Stimulated activated naive CD8-positive, alpha-beta T cell treated with anti-CD3 and anti-CD28 coated beads, Interleukin-15, Interleukin-2, amounts not matched to agents 100 U/mL and 50 U/mL, for 24 hours (primary cell): ENCODE results near the gene ARHGAP22.

ENCODE experiments used
- ATAC-seq: fragments of 150-1000 bp; cut with Tn5 transposase; one replicate; pipeline ENCODE4 v1.10.0; 2021
- DNase-seq: peaks from one replicate; pipeline ENCODE4 v3.0.0; 2021

The ARHGAP22 gene

GRCh38 chr10:48607356-48608278 lies 2.7 kb upstream of the ARHGAP22 start:
- ATAC-seq (no peak), DNase-seq (no peak)

DNA sequence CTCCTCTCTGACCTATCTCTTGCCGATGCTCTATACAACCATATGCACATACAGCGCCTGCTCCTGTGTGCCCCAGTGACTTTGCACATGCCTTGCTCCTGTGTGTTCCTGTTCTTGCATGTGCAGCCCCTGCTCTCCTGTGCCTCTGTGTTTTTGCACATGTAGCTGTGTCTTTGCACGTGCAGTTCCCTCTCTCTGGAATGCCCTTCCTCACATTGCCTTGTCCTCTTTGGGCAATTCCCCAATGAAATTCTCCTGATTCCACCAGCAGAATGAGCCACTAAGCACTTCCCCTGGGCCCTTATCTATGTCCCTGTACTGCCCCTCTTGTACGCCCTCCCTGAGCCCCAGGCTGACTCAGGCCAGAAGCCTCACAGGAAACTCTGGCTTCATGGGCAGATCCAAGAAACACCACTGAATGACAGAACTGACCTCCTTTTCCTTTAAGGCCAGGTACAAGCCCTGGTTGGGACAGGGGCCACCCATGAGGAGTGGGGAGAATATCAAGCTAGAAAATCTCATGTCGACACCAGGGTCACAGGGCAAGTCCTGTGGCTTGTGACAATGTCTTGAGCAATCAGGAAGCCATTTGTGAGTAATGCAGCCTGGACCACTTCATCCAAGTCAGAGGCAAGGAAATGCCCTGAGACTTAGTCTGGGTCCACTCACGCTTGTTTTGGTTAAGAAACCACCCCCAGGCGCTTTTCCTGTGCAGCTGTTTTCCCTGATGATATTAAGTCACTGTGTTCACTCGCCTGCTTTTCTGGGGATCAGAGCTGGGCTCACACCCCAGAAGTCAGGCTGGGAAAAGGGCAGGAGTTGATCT lies 1.9 kb upstream of the ARHGAP22 start:
- DNase-seq, result no peak
- ATAC-seq, result no peak

DNA sequence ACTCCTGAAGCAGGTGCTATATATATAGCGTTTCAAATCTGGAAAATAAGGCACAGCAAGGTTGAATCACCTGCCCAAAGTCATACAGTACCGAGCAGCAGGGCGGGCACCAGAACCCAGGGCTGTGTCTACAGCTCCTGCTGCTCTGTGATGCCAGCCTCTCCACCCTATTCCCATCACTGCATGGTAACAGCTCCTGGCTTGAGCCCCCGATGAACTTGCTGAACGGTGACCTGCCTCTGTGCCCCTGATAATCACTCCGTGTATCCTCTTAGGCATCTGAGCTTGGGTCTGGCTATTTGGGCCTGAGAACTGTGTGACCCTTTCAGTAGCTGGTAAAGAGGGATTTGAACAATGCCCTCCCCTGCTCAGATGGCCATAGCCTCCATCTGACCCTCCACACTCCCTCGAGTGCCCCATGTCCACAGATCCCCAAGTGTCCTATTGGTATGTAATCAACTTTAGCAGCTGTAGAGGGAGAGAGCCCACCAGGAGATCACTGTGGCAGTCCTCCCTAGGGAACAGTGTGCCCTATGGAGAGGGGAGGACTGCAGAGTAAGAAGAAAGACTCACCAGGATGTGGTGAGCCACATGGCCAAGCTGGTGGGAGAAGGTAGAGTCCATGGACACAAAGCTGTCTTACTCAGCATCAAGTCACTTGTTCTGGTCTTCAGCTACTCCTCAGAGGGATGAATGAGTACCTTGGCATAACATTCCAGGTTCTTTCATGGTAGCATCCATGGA lies 1.1 kb upstream of the ARHGAP22 start:
- DNase-seq (no peak), ATAC-seq (no peak)

DNA sequence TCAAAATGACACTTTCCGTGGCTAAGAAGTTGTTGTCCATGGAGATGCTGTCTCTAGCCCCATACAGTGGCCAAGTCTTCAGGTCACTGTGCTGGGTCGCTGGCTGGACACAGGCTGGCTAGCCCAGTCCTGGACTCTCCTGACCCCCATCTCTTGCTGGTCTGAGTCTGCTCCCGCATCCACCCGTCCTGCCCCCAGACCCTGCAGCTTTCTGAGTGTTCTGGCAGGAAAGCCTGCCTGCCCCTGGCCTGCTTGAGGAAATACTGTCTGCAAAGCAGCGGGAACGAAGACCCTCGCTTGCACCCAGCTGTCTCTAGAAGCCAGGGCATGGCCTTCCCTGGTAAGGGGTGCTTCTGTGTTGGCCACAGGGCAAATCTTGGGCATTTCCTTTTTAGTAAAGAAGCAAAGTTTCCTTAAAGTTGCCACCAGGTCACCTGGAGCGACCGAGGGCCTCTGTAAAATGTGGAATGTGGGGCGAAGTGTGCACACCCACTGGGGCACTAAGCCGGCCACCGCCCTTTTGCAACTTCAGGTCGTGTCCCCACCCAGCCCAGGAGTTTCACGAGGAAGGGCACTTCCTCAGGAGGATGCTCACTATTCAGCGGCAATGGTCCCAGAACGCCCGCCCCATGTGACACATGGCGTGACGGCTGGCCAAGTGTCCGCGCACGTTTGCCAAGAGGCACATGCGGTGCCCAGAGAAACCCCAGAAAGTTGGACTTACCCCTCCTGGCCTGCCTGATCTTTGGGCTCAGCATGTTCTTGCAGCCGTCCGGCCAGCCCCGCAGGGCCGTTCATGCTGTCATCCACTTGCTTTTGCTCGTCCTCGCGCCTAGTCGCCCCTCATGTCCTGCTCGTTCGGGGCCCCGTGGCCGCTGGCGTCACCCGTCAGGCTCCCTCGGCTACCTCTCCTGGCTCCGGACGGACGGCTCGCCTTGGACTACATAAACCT lies 558 bp downstream of the ARHGAP22 start:
- no peak for ATAC-seq
- no peak for DNase-seq

- ATAC-seq (no peak), DNase-seq (no peak)
These were observed 1.3 kb downstream of the ARHGAP22 start for GRCh38 chr10:48603421-48604038.

- ATAC-seq (no peak), DNase-seq (no peak)
These were observed 2.3 kb downstream of the ARHGAP22 start for GRCh38 chr10:48602401-48603135.

GRCh38 chr10:48601789-48602188 lies 3.1 kb downstream of the ARHGAP22 start:
- ATAC-seq, result no peak

GRCh38 chr10:48600645-48601505 lies 4.0 kb downstream of the ARHGAP22 start:
- ATAC-seq, result no peak
- no peak for DNase-seq

More at GRCh38 chr10:48601789-48602188, 3.1 kb downstream of the ARHGAP22 start:
- DNase-seq, result no peak

DNA sequence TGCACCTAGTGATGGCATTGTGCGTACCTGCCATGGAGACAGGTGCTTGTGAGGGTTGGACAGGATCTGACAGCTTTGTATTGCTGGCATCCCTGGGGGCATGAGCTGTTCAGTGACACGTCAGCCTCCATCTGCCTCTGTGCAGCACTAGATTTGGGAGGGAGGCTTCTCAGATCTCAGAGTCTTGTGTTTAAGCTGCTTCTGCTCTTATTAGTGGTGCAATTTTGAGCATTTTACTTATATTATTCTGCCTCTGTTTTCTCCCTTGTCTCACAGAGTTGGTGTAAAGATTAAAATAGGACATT lies 5.1 kb downstream of the ARHGAP22 start:
- ATAC-seq (no peak), DNase-seq (no peak)

GRCh38 chr10:48598936-48599829 lies 5.7 kb downstream of the ARHGAP22 start:
- no peak for ATAC-seq

DNA sequence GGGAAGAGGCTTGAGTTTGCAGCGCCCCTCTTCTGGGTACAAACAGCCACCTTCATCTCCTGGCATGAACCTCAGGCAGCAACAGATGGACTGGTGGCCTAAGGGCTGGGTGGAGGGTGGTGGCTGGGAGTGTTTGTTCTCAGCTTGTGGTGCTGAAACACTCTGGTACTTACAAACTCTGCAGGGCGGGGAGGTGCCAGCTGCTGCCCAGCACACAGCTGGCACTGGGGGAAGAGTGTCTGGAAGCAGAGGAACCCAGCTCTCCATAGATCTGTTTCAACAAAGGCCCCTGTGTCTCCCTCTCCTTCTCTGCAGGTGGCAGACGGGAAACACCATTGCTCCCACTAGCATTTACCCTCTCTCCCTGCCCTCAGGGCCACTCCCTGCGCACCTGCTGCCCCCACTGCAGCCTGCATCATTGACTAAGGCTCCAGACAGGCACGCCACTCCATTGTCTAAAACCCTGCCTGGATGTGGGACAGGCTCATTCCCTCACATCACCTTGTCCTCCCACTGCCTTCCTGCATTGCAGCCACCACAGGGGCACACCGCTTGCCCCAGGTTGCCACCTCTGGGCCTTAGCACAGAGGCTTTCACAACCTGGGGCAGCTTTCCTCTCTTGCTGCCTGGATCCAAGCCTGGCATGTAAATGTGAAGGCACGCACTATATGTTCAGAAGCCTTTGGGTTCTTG lies 6.5 kb downstream of the ARHGAP22 start:
- DNase-seq (no peak), ATAC-seq (no peak)

More at GRCh38 chr10:48598936-48599829, 5.7 kb downstream of the ARHGAP22 start:
- no peak for DNase-seq

DNA sequence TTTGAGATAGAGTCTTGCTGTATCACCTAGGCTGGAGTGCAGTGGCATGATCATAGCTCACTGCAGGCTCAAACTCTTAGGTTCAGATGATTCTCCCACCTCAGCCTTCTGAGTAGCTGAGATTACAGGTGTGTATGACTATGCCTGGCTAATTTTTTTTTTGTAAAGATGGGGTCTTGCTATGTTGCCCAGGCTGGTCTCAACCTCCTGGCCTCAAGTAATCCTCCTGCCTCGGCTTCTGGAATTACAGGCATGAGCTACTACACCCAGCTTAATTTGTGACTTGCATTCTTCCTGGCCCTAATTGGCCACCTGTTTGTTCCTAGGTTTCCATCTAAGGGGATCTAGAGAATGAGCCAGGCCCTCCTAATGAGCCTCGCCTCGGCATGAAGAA lies 9.3 kb downstream of the ARHGAP22 start:
- ATAC-seq (no peak), DNase-seq (no peak)

GRCh38 chr10:48594803-48595538 lies 9.9 kb downstream of the ARHGAP22 start:
- ATAC-seq (no peak), DNase-seq (no peak)

- ATAC-seq (no peak), DNase-seq (no peak)
These were observed 10.5 kb downstream of the ARHGAP22 start for GRCh38 chr10:48594371-48594770.

DNA sequence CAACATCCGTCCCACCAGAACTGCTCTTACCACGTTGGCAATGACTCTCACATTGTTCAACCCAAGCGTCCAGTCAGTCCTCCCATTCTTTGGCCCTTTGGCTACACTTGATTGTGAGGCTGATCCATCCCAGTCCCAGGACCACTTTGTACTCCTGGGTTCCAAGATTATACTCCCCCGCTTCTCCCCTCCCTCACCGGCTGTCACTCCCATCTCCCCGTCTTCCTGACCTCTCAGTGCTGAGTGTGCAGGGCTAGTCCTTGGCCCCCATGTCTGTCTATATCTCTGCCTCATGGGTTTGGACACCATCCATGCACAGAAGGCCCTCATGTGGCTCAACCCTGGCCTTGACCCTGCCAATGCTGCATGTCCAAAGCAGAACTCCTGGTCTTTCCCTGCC lies 12.5 kb downstream of the ARHGAP22 start:
- ATAC-seq (no peak), DNase-seq (no peak)

- ATAC-seq (no peak), DNase-seq (no peak)
These were observed 13.9 kb downstream of the ARHGAP22 start for GRCh38 chr10:48590945-48591344.

DNA sequence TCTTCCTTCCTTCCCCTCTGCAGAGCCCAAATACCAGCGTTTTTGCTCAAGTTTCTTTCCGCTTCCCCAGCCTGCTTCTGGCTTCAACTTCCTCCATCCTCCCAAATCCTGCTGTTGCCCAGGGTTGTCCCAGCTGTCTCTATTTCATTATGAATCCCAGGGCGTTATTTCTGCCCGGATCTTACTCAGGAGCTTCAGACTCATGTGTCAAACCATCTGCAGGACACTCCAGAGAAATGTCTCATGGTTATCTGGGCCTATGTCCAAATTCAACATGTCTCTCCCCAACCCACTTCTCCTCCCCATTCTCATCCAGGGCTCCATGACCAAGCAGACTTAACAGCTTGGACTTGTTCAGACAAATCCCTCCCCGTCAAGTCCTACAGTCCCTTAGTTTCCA lies 15.6 kb downstream of the ARHGAP22 start:
- DNase-seq, result no peak
- no peak for ATAC-seq
